Measurements from ENCODE around the gene MAN2A2. TPM values are rescaled to one million over a fixed set of nuclear protein-coding genes. Genes with fewer than 3 reads are reported as not detected.

The MAN2A2 gene
- total and polyA plus RNA-seq, 2 of the 8 experiments (the other 6 are each of a cell fraction or from before 2014, with no cell fraction given), result 23.1 to 29.7 TPM

GRCh38 chr15:90859234-90860131, 43.6 kb upstream of the MAN2A2 start:
- Histone ChIP-seq H3K4ac (replicated peaks; ENCODE audit: insufficient read length, low read depth, low read length) (peak overlapping the region; percentile 46), H2AFZ (ENCODE audit: low read length) (peak overlapping the region; percentile 44), H3K4me3 (ENCODE audit: extremely low read depth in 1 of 4, insufficient read depth in 2 of 4, low read depth in 3 of 4, low read length in 4 of 4) (no peak overlapping the region), H2BK12ac (ENCODE audit: low read depth, low read length) (peak overlapping the region; percentile 55; the same call in 1 of the 2 replicates), H3K79me1 (ENCODE audit: low read depth, low read length) (no peaks in the 10 kb centered on the region), H2BK20ac (ENCODE audit: low read length) (peak overlapping the region; percentile 90; the same call in 1 of the 2 replicates), H3K9me3 (ENCODE audit: insufficient read depth in 2 of 2, low read depth in 1 of 2, low read length in 1 of 2) (no peaks in the 10 kb centered on the region), H4K5ac (ENCODE audit: insufficient read length, low read depth, low read length) (no peak overlapping the region), H2BK15ac (ENCODE audit: low read length) (no peak overlapping the region; the same call in 1 of the 2 replicates), H3K27me3 (replicated peaks in 1 of 4; ENCODE audit: control insufficient read depth in 3 of 4, extremely low read depth in 1 of 4, insufficient read depth in 3 of 4, low read length in 3 of 4) (no peaks in the 10 kb centered on the region), H3K27ac (ENCODE audit: low read depth, low read length) (peak overlapping the region; percentile 28), H2AK5ac (ENCODE audit: low read depth, low read length) (no peak overlapping the region), H4K8ac (ENCODE audit: extremely low read depth, insufficient read depth, low read length) (no peak overlapping the region), H3K14ac (ENCODE audit: insufficient read length) (no peak overlapping the region), H3K23ac (ENCODE audit: insufficient read length) (no peak overlapping the region), H2BK120ac (replicated peaks; ENCODE audit: low read depth, low read length) (no peak overlapping the region), H3K23me2 (ENCODE audit: low read depth, low read length) (peaks cover 1% of the 10 kb centered on the region; the same call in 1 of the 2 replicates), H3K79me2 (ENCODE audit: control insufficient read depth in 1 of 2, insufficient read depth in 2 of 2, low read length in 2 of 2) (no peaks in the 10 kb centered on the region), H3K36me3 (ENCODE audit: control insufficient read depth in 2 of 4, insufficient read depth in 4 of 4, low read length in 3 of 4) (no peaks in the 10 kb centered on the region), H3K9ac (replicated peaks in 1 of 4; ENCODE audit: extremely low read depth in 1 of 4, low read depth in 3 of 4, low read length in 3 of 4) (no peak overlapping the region; a peak in 1 of 7 replicates), H3K4me2 (ENCODE audit: insufficient read depth in 1 of 2, low read depth in 2 of 2, low read length in 2 of 2) (peak overlapping the region; percentile 15 to 45), H3K56ac (replicated peaks; ENCODE audit: insufficient read length, low read depth, low read length) (no peak overlapping the region), H3K4me1 (replicated peaks in 1 of 4; ENCODE audit: control insufficient read depth in 3 of 4, insufficient read depth in 4 of 4, low read length in 3 of 4) (peaks cover 0 to 8% (median 5%) of the 10 kb centered on the region in 4 experiments; a peak in 6 of 7 replicates), H2BK5ac (ENCODE audit: low read depth, low read length) (peak overlapping the region; percentile 82), H3K18ac (ENCODE audit: extremely low read depth, low read length) (peak overlapping the region; percentile 60), H4K20me1 (replicated peaks in 1 of 2; ENCODE audit: control insufficient read depth in 1 of 2, insufficient read depth in 2 of 2, low read length in 2 of 2) (no peaks in the 10 kb centered on the region), H4K91ac (replicated peaks; ENCODE audit: insufficient read length, low read length) (peak overlapping the region; percentile 89)
- DNase-seq (ENCODE audit: low read depth in 1 of 2, low spot score in 2 of 2) (no peak), FAIRE-seq (no peak)
- CTCF ChIA-PET (ENCODE audit: partially characterized antibody), result interaction anchor here (0.6 to 2.0 kb wide), 10 partner anchors 14 to 97 kb away, joined by 3 to 13 read pairs (median 4); partner anchors contain the start of gene FES
- TF ChIP-seq RAD21 (IDR thresholded peaks at IDR 0.05 in 1 of 2, conservative IDR thresholded peaks at IDR 0.05 in 1 of 2; ENCODE audit: low read depth in 2 of 2, low read length in 2 of 2), result peak in 1 of 2 experiments; percentile 0; a peak in 1 of 4 replicates
- TF ChIP-seq SUZ12 (IDR thresholded peaks at IDR 0.05; ENCODE audit: low read length), result no peak
- peak; percentile 15; the same call in 1 of the 2 replicates for TF ChIP-seq JUND (IDR thresholded peaks at IDR 0.05; ENCODE audit: low read length)
- TF ChIP-seq CREB1 (IDR thresholded peaks at IDR 0.05), result no peak
- WGBS, 2 experiments (ENCODE audit: extremely low coverage in 1 of 2, insufficient coverage in 1 of 2, insufficient read length in 1 of 2, insufficient replicate concordance in 2 of 2, low coverage in 1 of 2, low lambda C conversion rate in 2 of 2, missing lambda C conversion rate in 1 of 2), result 66% methylated on average over 10 of the region's 10 CpGs; no CpG with 5 or more reads in 1 of the 2 experiments
- POLR2A ChIA-PET (ENCODE audit: partially characterized antibody), result interaction anchor here (1.2 to 2.2 kb wide), 5 partner anchors 9 to 41 kb away, joined by 3 to 11 read pairs (median 7); partner anchors contain the start of gene FURIN
